Measurements from ENCODE around the gene ARHGAP18. TPM values are rescaled to one million over a fixed set of nuclear protein-coding genes. Genes with fewer than 3 reads are reported as not detected.

ARHGAP18 gene
- total RNA-seq, 1 experiment from 2014 or later, result 64.5 TPM

DNA sequence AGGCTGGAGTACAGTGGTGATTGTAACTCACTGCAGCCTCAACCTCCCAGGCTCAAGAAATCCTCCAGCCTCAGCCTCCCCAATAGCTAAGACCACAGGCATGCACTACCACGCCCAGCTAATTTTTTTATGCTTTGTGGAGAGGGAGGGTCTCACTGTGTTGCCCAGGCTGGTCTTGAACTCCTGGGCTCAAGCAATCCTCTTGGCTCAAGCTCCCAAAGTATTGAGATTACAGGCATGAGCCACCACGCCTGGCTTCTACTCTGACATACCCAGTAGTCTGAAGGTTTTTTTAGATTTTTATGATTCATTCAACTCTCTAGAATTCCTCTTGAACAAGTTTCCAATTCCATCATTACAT, 1.3 kb upstream of the ARHGAP18 start:
- H3K27me3 Mint-ChIP-seq (ENCODE audit: unreplicated experiment), result no peaks in the 10 kb centered on the region
- no peaks in the 10 kb centered on the region for H3K9me3 Mint-ChIP-seq (ENCODE audit: low read depth, unreplicated experiment)
- no TSS peak for BruUV-seq (replicated peaks)
- DNase-seq, result no peak
- peak overlapping the region; percentile 84 for H3K4me3 Mint-ChIP-seq (ENCODE audit: low read depth, unreplicated experiment)
- TF ChIP-seq CTCF (IDR thresholded peaks at IDR 0.05; ENCODE audit: unreplicated experiment), result no peak
- peaks cover 42% of the 10 kb centered on the region for H3K36me3 Mint-ChIP-seq (ENCODE audit: insufficient read depth, unreplicated experiment)
- H3K27ac Mint-ChIP-seq (ENCODE audit: unreplicated experiment), result no peak overlapping the region
- CTCF ChIA-PET, result no interaction called here
- peaks cover 19% of the 10 kb centered on the region for H3K4me1 Mint-ChIP-seq (ENCODE audit: low read depth, unreplicated experiment)
- intact Hi-C loops (cut with micrococcal nuclease; ENCODE audit: unreplicated experiment), result no loop called here

- peaks cover 22% of the 10 kb centered on the region for H3K4me1 Mint-ChIP-seq (ENCODE audit: low read depth, unreplicated experiment)
- intact Hi-C loops (cut with micrococcal nuclease; ENCODE audit: unreplicated experiment), result no loop called here
- peak overlapping the region; percentile 82 for H3K27ac Mint-ChIP-seq (ENCODE audit: unreplicated experiment)
- no peak for TF ChIP-seq CTCF (IDR thresholded peaks at IDR 0.05; ENCODE audit: unreplicated experiment)
- TSS peak; percentile 55 for BruUV-seq (replicated peaks)
- no peak for DNase-seq
- CTCF ChIA-PET, result interaction anchor here (0.7 to 2.1 kb wide), 4 partner anchors 9 to 311 kb away, joined by 3 to 7 read pairs (median 6); no protein-coding TSS in a partner anchor
- peaks cover 48% of the 10 kb centered on the region for H3K36me3 Mint-ChIP-seq (ENCODE audit: insufficient read depth, unreplicated experiment)
- H3K4me3 Mint-ChIP-seq (ENCODE audit: low read depth, unreplicated experiment), result peak overlapping the region; percentile 84
- no peaks in the 10 kb centered on the region for H3K27me3 Mint-ChIP-seq (ENCODE audit: unreplicated experiment)
- no peaks in the 10 kb centered on the region for H3K9me3 Mint-ChIP-seq (ENCODE audit: low read depth, unreplicated experiment)
Measured at GRCh38 chr6:129710450-129711270, 683 bp upstream of the ARHGAP18 start.

GRCh38 chr6:129709196-129709768, 695 bp downstream of the ARHGAP18 start:
- H3K4me3 Mint-ChIP-seq (ENCODE audit: low read depth, unreplicated experiment), result peak overlapping the region; percentile 84
- TF ChIP-seq CTCF (IDR thresholded peaks at IDR 0.05; ENCODE audit: unreplicated experiment), result no peak
- peaks cover 60% of the 10 kb centered on the region for H3K36me3 Mint-ChIP-seq (ENCODE audit: insufficient read depth, unreplicated experiment)
- no peaks in the 10 kb centered on the region for H3K9me3 Mint-ChIP-seq (ENCODE audit: low read depth, unreplicated experiment)
- CTCF ChIA-PET, result interaction anchor here (0.5 to 2.1 kb wide), 10 partner anchors 10 to 312 kb away, joined by 3 to 7 read pairs (median 4); no protein-coding TSS in a partner anchor
- H3K27ac Mint-ChIP-seq (ENCODE audit: unreplicated experiment), result peak overlapping the region; percentile 82
- H3K27me3 Mint-ChIP-seq (ENCODE audit: unreplicated experiment), result no peaks in the 10 kb centered on the region
- H3K4me1 Mint-ChIP-seq (ENCODE audit: low read depth, unreplicated experiment), result peaks cover 35% of the 10 kb centered on the region
- TSS peak; percentile 77 for BruUV-seq (replicated peaks)
- no peak for DNase-seq
- intact Hi-C loops (cut with micrococcal nuclease; ENCODE audit: unreplicated experiment), result loop anchor here (5.0 kb wide), 1 partner anchor 37 kb away; no protein-coding TSS in a partner anchor

GRCh38 chr6:129708496-129709195, 1.3 kb downstream of the ARHGAP18 start:
- DNase-seq, result no peak
- Mint-ChIP-seq H3K27me3 (ENCODE audit: unreplicated experiment) (no peaks in the 10 kb centered on the region), H3K4me1 (ENCODE audit: low read depth, unreplicated experiment) (peaks cover 38% of the 10 kb centered on the region), H3K9me3 (ENCODE audit: low read depth, unreplicated experiment) (no peaks in the 10 kb centered on the region), H3K27ac (ENCODE audit: unreplicated experiment) (peak overlapping the region; percentile 82), H3K36me3 (ENCODE audit: insufficient read depth, unreplicated experiment) (peaks cover 60% of the 10 kb centered on the region), H3K4me3 (ENCODE audit: low read depth, unreplicated experiment) (peak overlapping the region; percentile 84)
- CTCF ChIA-PET, result interaction anchor here (1.1 to 2.1 kb wide), 4 partner anchors 23 to 313 kb away, joined by 3 to 7 read pairs (median 4); no protein-coding TSS in a partner anchor
- intact Hi-C loops (cut with micrococcal nuclease; ENCODE audit: unreplicated experiment), result loop anchor here (5.0 kb wide), 1 partner anchor 36 kb away; no protein-coding TSS in a partner anchor
- no peak for TF ChIP-seq CTCF (IDR thresholded peaks at IDR 0.05; ENCODE audit: unreplicated experiment)
- no TSS peak for BruUV-seq (replicated peaks)
